IMR-90 (cell line): ENCODE measurements around the gene ESPL1. TPM values are rescaled to one million over a fixed set of nuclear protein-coding genes. Genes with fewer than 3 reads are reported as not detected.

ENCODE experiments used
- ATAC-seq: fragments of 200-7000 bp; cut with Tn5 transposase; 2 replicates; pipeline ENCODE4 v1.9.1; 2020; ENCODE audit warnings: low read depth, mild to moderate bottlenecking, moderate library complexity
- BruUV-seq: library from RNA; stranded (reverse); fragments of 400-500 nt; replicated peaks from 2 replicates; lab custom pipeline; 2021; lab: Mats Ljungman, UMichigan
- CTCF ChIA-PET: fragments of 300-600 bp; formaldehyde crosslinking; extraction: SDS; loops from one replicate; lab custom pipeline; 2021; ENCODE audit warnings: antibody characterized with exemption; lab: Yijun Ruan, JAX
- POLR2A ChIA-PET: fragments of 300-600 bp; sonication (Branson Sonifier 250); formaldehyde crosslinking; loops from one replicate; lab custom pipeline; 2022; ENCODE audit warnings: antibody characterized with exemption; ENCODE audit not compliant: unreplicated experiment; lab: Charles Lee
- DNase-seq: peaks from one replicate; pipeline ENCODE4 v3.0.0; 2013
- H2AFZ ChIP-seq: replicated peaks from 2 replicates; pipeline ENCODE3; 2013; ENCODE audit warnings: low read length, mild to moderate bottlenecking; ENCODE audit not compliant: poor library complexity
- H2AK5ac ChIP-seq: 2 replicates; pipeline ENCODE4 v1.6.1; 2013; ENCODE audit warnings: low read depth, low read length, inconsistent platforms
- H2AK9ac ChIP-seq: replicated peaks from 2 replicates; pipeline ENCODE3; 2013; ENCODE audit warnings: mild to moderate bottlenecking, low read depth, low read length, moderate library complexity; ENCODE audit not compliant: poor library complexity
- H2BK120ac ChIP-seq: 2 replicates; pipeline ENCODE4 v1.6.1; 2013; ENCODE audit warnings: low read depth, low read length, inconsistent platforms
- H2BK15ac ChIP-seq: 3 replicates; pipeline ENCODE4 v1.6.1; 2013; ENCODE audit warnings: low read depth, low read length, inconsistent platforms
- H2BK20ac ChIP-seq: 2 replicates; pipeline ENCODE4 v1.6.1; 2013; ENCODE audit warnings: low read depth, mild to moderate bottlenecking, inconsistent platforms, low read length, moderate library complexity
- H2BK5ac ChIP-seq: 2 replicates; pipeline ENCODE4 v1.6.1; 2013; ENCODE audit warnings: mild to moderate bottlenecking, low read depth, low read length, inconsistent platforms; ENCODE audit not compliant: poor library complexity, severe bottlenecking
- H3K14ac ChIP-seq: replicated peaks from 2 replicates; pipeline ENCODE4 v1.6.1; 2013; ENCODE audit warnings: low read depth, low read length, inconsistent platforms
- H3K18ac ChIP-seq: 2 replicates; pipeline ENCODE4 v1.6.1; 2013; ENCODE audit warnings: low read depth, low read length, control low read depth
- H3K23ac ChIP-seq: 2 replicates; pipeline ENCODE4 v1.6.1; 2013; ENCODE audit warnings: low read depth, low read length, inconsistent platforms
- H3K27ac ChIP-seq: 2 replicates; pipeline ENCODE4 v1.5.1; 2013; ENCODE audit warnings: mild to moderate bottlenecking, control low read depth, low read length; ENCODE audit not compliant: insufficient read depth
- H3K27me3 ChIP-seq: 2 replicates; pipeline ENCODE4 v1.6.1; 2013; ENCODE audit warnings: low read length; ENCODE audit not compliant: control insufficient read depth, insufficient read depth
- H3K36me3 ChIP-seq: 2 replicates; pipeline ENCODE4 v1.6.1; 2013; ENCODE audit warnings: low read length, mixed read lengths; ENCODE audit not compliant: control insufficient read depth, insufficient read depth
- H3K4ac ChIP-seq: 2 replicates; pipeline ENCODE4 v1.6.1; 2013; ENCODE audit warnings: low read depth, low read length, inconsistent platforms
- H3K4me1 ChIP-seq: 2 replicates; pipeline ENCODE4 v1.6.1; 2013; ENCODE audit warnings: low read length, mixed read lengths; ENCODE audit not compliant: control insufficient read depth, insufficient read depth
- H3K4me2 ChIP-seq: 2 replicates; pipeline ENCODE4 v1.6.1; 2013; ENCODE audit warnings: low read depth, mild to moderate bottlenecking, control low read depth, low read length, moderate library complexity
- H3K4me3 ChIP-seq: 2 replicates; pipeline ENCODE4 v1.5.1; 2013; ENCODE audit warnings: low read depth, mild to moderate bottlenecking, control low read depth, low read length, moderate library complexity; ENCODE audit not compliant: insufficient read depth
- H3K56ac ChIP-seq: 2 replicates; pipeline ENCODE4 v1.6.1; 2013; ENCODE audit warnings: low read length, inconsistent platforms; ENCODE audit not compliant: insufficient read depth; ENCODE audit errors: extremely low read depth
- H3K79me1 ChIP-seq, 2 experiments: 2 replicates each; pipeline ENCODE4 v1.6.1; 2013; ENCODE audit warnings: low read length in 2 of 2, inconsistent platforms in 1 of 2, low read depth in 1 of 2
- H3K9ac ChIP-seq: 2 replicates; pipeline ENCODE4 v1.6.1; 2013; ENCODE audit warnings: low read depth, low read length, control low read depth
- H3K9me1 ChIP-seq: 2 replicates; pipeline ENCODE4 v1.6.1; 2013; ENCODE audit warnings: low read length, inconsistent platforms; ENCODE audit not compliant: insufficient read depth
- H3K9me3 ChIP-seq: 2 replicates; pipeline ENCODE4 v1.6.1; 2013; ENCODE audit warnings: low read length; ENCODE audit not compliant: control insufficient read depth, insufficient read depth
- H4K20me1 ChIP-seq: 2 replicates; pipeline ENCODE4 v1.6.1; 2013; ENCODE audit warnings: low read length, inconsistent platforms; ENCODE audit not compliant: insufficient read depth
- H4K5ac ChIP-seq: 2 replicates; pipeline ENCODE4 v1.6.1; 2013; ENCODE audit warnings: mild to moderate bottlenecking, low read depth, low read length, control low read depth
- H4K8ac ChIP-seq, 2 experiments: 2 replicates each; pipeline ENCODE4 v1.6.1; 2013; ENCODE audit warnings: low read depth in 2 of 2, low read length in 2 of 2, control low read depth in 1 of 2, inconsistent platforms in 1 of 2
- H4K91ac ChIP-seq: 2 replicates; pipeline ENCODE4 v1.6.1; 2013; ENCODE audit warnings: low read depth, low read length, inconsistent platforms; ENCODE audit not compliant: insufficient read depth
- BHLHE40 ChIP-seq: fragments of 150-350 bp; IDR thresholded peaks from 2 replicates; pipeline ENCODE4 v1.6.1; 2016; ENCODE audit warnings: mild to moderate bottlenecking, low read depth, low read length
- CTCF ChIP-seq: conservative IDR thresholded peaks from 2 replicates; pipeline ENCODE4 v1.5.1; 2012; ENCODE audit warnings: mild to moderate bottlenecking, low read depth, low read length, improper control_type of control experiment
- FOS ChIP-seq: fragments of 150-350 bp; IDR thresholded peaks from 2 replicates; pipeline ENCODE4 v1.6.1; 2016; ENCODE audit warnings: low read depth, low read length
- MAFK ChIP-seq: IDR thresholded peaks from 2 replicates; pipeline ENCODE4 v1.6.1; 2012; ENCODE audit warnings: low read depth, low read length, improper control_type of control experiment
- SMC3 ChIP-seq: fragments of 150-350 bp; IDR thresholded peaks from 2 replicates; pipeline ENCODE4 v1.6.1; 2016; ENCODE audit warnings: low read depth, mild to moderate bottlenecking, antibody characterized with exemption, low read length, moderate library complexity
- WGBS, 2 experiments: methylation state at CpG; one replicate each; pipeline versions ENCODE4 v1.1.5 to v1.1.7; 2013; ENCODE audit warnings: missing lambda C conversion rate in 2 of 2; ENCODE audit not compliant: insufficient read length in 1 of 2; ENCODE audit errors: extremely low coverage in 2 of 2; 5-methylcytosine and 5-hydroxymethylcytosine counted together
- dilution Hi-C: fragments of 300-500 bp; cut with HindIII; formaldehyde crosslinking; loops from one replicate; pipeline ENCODE4 v1.14.3; 2018; ENCODE audit warnings: low sequenced_read_pairs; ENCODE audit not compliant: unreplicated experiment
- in situ Hi-C: fragments of 300-500 bp; cut with MboI; formaldehyde crosslinking; loops from 3 replicates; pipeline ENCODE4 v1.14.3; 2019; ENCODE audit warnings: low sequenced_read_pairs, inconsistent platforms, mixed read lengths
- intact Hi-C: fragments of 100-400 bp; cut with micrococcal nuclease; formaldehyde crosslinking; loops from 2 replicates; pipeline ENCODE4 v1.10.0; 2022
- polyA plus RNA-seq, 3 experiments: library from polyadenylated mRNA; depleted of rRNA; stranded (reverse); fragments of >200 nt; gene quantifications; 2 replicates each; pipeline ENCODE4 v1.2.3, GENCODE V29; 2012; ENCODE audit warnings: low replicate concordance in 1 of 3
- total RNA-seq: library from RNA; depleted of rRNA; stranded (reverse); fragments of >200 nt; gene quantifications from 2 replicates; pipeline ENCODE4 v1.2.3, GENCODE V29; 2012

Gene ESPL1
- total and polyA plus RNA-seq, 2 of the 4 experiments (the other 2 are of a cell fraction), result 6.5 to 9.2 TPM

- Histone ChIP-seq H3K23ac (no peak overlapping the region), H2BK20ac (no peak overlapping the region), H4K8ac (no peak overlapping the region), H3K9ac (no peak overlapping the region), H3K4me2 (no peak overlapping the region), H3K27ac (no peak overlapping the region), H3K56ac (no peak overlapping the region), H3K36me3 (no peaks in the 10 kb centered on the region), H2BK15ac (no peak overlapping the region), H2BK120ac (no peak overlapping the region), H2AK5ac (no peak overlapping the region), H3K4me1 (no peaks in the 10 kb centered on the region), H3K9me1 (peaks cover 6% of the 10 kb centered on the region; the same call in 1 of the 2 replicates), H4K91ac (no peak overlapping the region), H3K27me3 (peaks cover 75% of the 10 kb centered on the region), H4K5ac (no peak overlapping the region), H4K20me1 (no peaks in the 10 kb centered on the region), H3K18ac (no peak overlapping the region), H2AK9ac (no peak overlapping the region), H2AFZ (no peak overlapping the region), H2BK5ac (no peak overlapping the region), H3K9me3 (no peaks in the 10 kb centered on the region), H3K14ac (no peak overlapping the region), H3K4ac (no peak overlapping the region), H3K4me3 (no peak overlapping the region), H3K79me1 (no peaks in the 10 kb centered on the region)
- 34% methylated on average over 4 of the region's 11 CpGs; no CpG with 5 or more reads in 1 of the 2 experiments for WGBS, 2 experiments
- ChIA-PET POLR2A (no interaction called here), CTCF (no interaction called here)
- in situ Hi-C loops, result no loop called here
- no peak for DNase-seq
- ATAC-seq, result no peak
- dilution Hi-C loops, result no loop called here
- intact Hi-C loops, result no loop called here
- TF ChIP-seq CTCF (no peak), MAFK (no peak), BHLHE40 (no peak), FOS (no peak), SMC3 (no peak)
- BruUV-seq, result no TSS peak
Measured at GRCh38 chr12:53338017-53338416, 69.9 kb downstream of the ESPL1 start.
